Endothelial cell of umbilical vein (primary cell): ENCODE measurements around the gene FAM120B. TPM values are rescaled to one million over a fixed set of nuclear protein-coding genes. Genes with fewer than 3 reads are reported as not detected.

Experiments
- BruUV-seq: library from RNA; stranded (reverse); fragments of 400-500 nt; replicated peaks from 2 replicates; lab custom pipeline; 2021; lab: Mats Ljungman, UMichigan
- CTCF ChIA-PET: fragments of 300-600, 350-600 bp; sonication (Branson Sonifier 250); formaldehyde crosslinking; loops from one replicate; lab custom pipeline; 2021; ENCODE audit warnings: antibody characterized with exemption, inconsistent platforms; lab: Charles Lee
- POLR2A ChIA-PET: fragments of 300-600, 350-600 bp; sonication (Branson Sonifier 250); formaldehyde crosslinking; loops from one replicate; lab custom pipeline; 2021; ENCODE audit warnings: antibody characterized with exemption, inconsistent platforms; lab: Charles Lee
- DNase-seq: peaks from one replicate; pipeline ENCODE4 v3.0.0-alpha.2; 2011; ENCODE audit warnings: low read depth, low spot score
- FAIRE-seq: peaks from 2 replicates; lab custom pipeline; 2011; peaks lifted over from hg19 to GRCh38; lab: Jason Lieb, UNC
- H2AFZ ChIP-seq: 2 replicates; pipeline ENCODE4 v1.6.0; 2012; ENCODE audit warnings: low read depth, low read length, control low read depth, inconsistent platforms
- H3K27ac ChIP-seq: 2 replicates; pipeline ENCODE4 v1.5.1; 2011; ENCODE audit warnings: low read depth, mild to moderate bottlenecking, control low read depth, low read length, moderate library complexity; ENCODE audit not compliant: insufficient read depth
- H3K27me3 ChIP-seq, 2 experiments: 2 replicates each; pipeline versions ENCODE4 v1.6.0 to v1.6.1; 2011; ENCODE audit warnings: low read length in 2 of 2, mixed read lengths in 1 of 2; ENCODE audit not compliant: control insufficient read depth in 2 of 2, insufficient read depth in 2 of 2
- H3K36me3 ChIP-seq, 2 experiments: 2 replicates in 1 of 2; 3 replicates in 1 of 2; pipeline ENCODE4 v1.5.1; 2011; ENCODE audit warnings: low read length in 2 of 2, mild to moderate bottlenecking in 1 of 2, moderate library complexity in 1 of 2; ENCODE audit not compliant: control insufficient read depth in 2 of 2, insufficient read depth in 2 of 2; ENCODE audit errors: extremely low read depth in 1 of 2
- H3K4me1 ChIP-seq: 3 replicates; pipeline ENCODE4 v1.5.1; 2011; ENCODE audit warnings: mild to moderate bottlenecking, low read length; ENCODE audit not compliant: control insufficient read depth, insufficient read depth; ENCODE audit errors: extremely low read depth
- H3K4me2 ChIP-seq: 2 replicates; pipeline ENCODE4 v1.6.1; 2011; ENCODE audit warnings: low read length, control low read depth, mixed read lengths; ENCODE audit not compliant: insufficient read depth
- H3K4me3 ChIP-seq, 3 experiments: fragments of 200-600 bp in 1 of 3; sonication (generic), shearing (Covaris generic) in 1 of 3; replicated peaks in 1 of 3; 2 replicates each; pipeline ENCODE4 v1.5.1; 2011 to 2016; ENCODE audit warnings: control low read depth in 3 of 3, low read length in 3 of 3, mild to moderate bottlenecking in 2 of 3, inconsistent platforms in 1 of 3, low read depth in 1 of 3, moderate library complexity in 1 of 3; ENCODE audit not compliant: insufficient read depth in 1 of 3
- H3K79me2 ChIP-seq: 2 replicates; pipeline ENCODE4 v1.6.0; 2012; ENCODE audit warnings: low read length, inconsistent platforms; ENCODE audit not compliant: control insufficient read depth, insufficient read depth
- H3K9ac ChIP-seq: replicated peaks from 2 replicates; pipeline ENCODE3; 2011; ENCODE audit warnings: low read length, control low read depth; ENCODE audit not compliant: insufficient read depth; ENCODE audit errors: extremely low read depth
- H3K9me1 ChIP-seq: replicated peaks from 3 replicates; pipeline ENCODE4 v1.6.0; 2011; ENCODE audit warnings: mild to moderate bottlenecking, low read length; ENCODE audit not compliant: control insufficient read depth, insufficient read depth; ENCODE audit errors: extremely low read depth
- H3K9me3 ChIP-seq: replicated peaks from 2 replicates; pipeline ENCODE4 v1.5.1; 2012; ENCODE audit warnings: low read length, inconsistent platforms; ENCODE audit not compliant: control insufficient read depth, insufficient read depth
- H4K20me1 ChIP-seq: replicated peaks from 2 replicates; pipeline ENCODE3; 2011; ENCODE audit warnings: mild to moderate bottlenecking, low read length; ENCODE audit not compliant: control insufficient read depth, insufficient read depth; ENCODE audit errors: extremely low read depth
- CTCF ChIP-seq, 2 donors: IDR thresholded peaks; 1 replicate in 1 of 2; 2 replicates in 1 of 2; pipeline ENCODE4 v1.5.1; 2011; ENCODE audit warnings: low read length in 2 of 2, mild to moderate bottlenecking in 2 of 2, moderate library complexity in 2 of 2, control low read depth in 1 of 2, inconsistent platforms in 1 of 2, low read depth in 1 of 2; ENCODE audit not compliant: insufficient read depth in 1 of 2; ENCODE audit errors: extremely low read depth in 1 of 2
- EZH2 ChIP-seq: IDR thresholded peaks from 2 replicates; pipeline ENCODE4 v1.6.1; 2012; ENCODE audit warnings: borderline replicate concordance, low read depth, mild to moderate bottlenecking, moderate library complexity, low read length, inconsistent platforms; ENCODE audit not compliant: severe bottlenecking
- FOS ChIP-seq: IDR thresholded peaks from 2 replicates; pipeline ENCODE4 v1.6.1; 2011; ENCODE audit warnings: mild to moderate bottlenecking, low read length, moderate library complexity, borderline replicate concordance; ENCODE audit not compliant: insufficient read depth
- GATA2 ChIP-seq: IDR thresholded peaks from 2 replicates; pipeline ENCODE4 v1.7.0; 2011; ENCODE audit warnings: low read depth, mild to moderate bottlenecking, moderate library complexity, mixed read lengths, low read length; ENCODE audit not compliant: insufficient read length, insufficient read depth
- JUN ChIP-seq: IDR thresholded peaks from 2 replicates; pipeline ENCODE4 v1.6.1; 2011; ENCODE audit warnings: borderline replicate concordance, low read depth; ENCODE audit not compliant: insufficient read length, insufficient read depth
- MAX ChIP-seq: IDR thresholded peaks from 2 replicates; pipeline ENCODE4 v1.6.1; 2011; ENCODE audit not compliant: insufficient read depth, insufficient read length
- MYC ChIP-seq: IDR thresholded peaks from one replicate; pipeline ENCODE4 v1.6.1; 2011; ENCODE audit warnings: mild to moderate bottlenecking, low read depth, low read length
- POLR2A ChIP-seq: IDR thresholded peaks from 2 replicates; pipeline ENCODE4 v1.6.1; 2012; ENCODE audit warnings: low read depth, mild to moderate bottlenecking, control low read depth, low read length
- POLR2AphosphoS5 ChIP-seq: IDR thresholded peaks from 2 replicates; pipeline ENCODE4 v1.6.1; 2012; ENCODE audit warnings: low read depth, mild to moderate bottlenecking, control low read depth, low read length, moderate library complexity; ENCODE audit not compliant: insufficient read depth
- dilution Hi-C: fragments of 300-500 bp; cut with MboI; formaldehyde crosslinking; loops from one replicate; pipeline ENCODE4 v1.15.0; 2019; ENCODE audit warnings: low sequenced_read_pairs; ENCODE audit not compliant: extremely low pct_ligation_motif_present
- intact Hi-C: fragments of 100-400 bp; cut with micrococcal nuclease; formaldehyde crosslinking; loops from one replicate; pipeline ENCODE4 v1.10.0; 2022
- polyA plus RNA-seq, 4 experiments: library from polyadenylated mRNA; depleted of rRNA in 3 of 4; stranded (reverse) in 3 of 4; unstranded in 1 of 4; fragments of >200 nt; gene quantifications; 2 replicates each; pipeline versions ENCODE4 v1.2.1 to v1.2.3, GENCODE V29; 2011 to 2012; ENCODE audit warnings: missing spikeins in 1 of 4
- total RNA-seq: library from RNA; stranded (reverse); gene quantifications from 2 replicates; pipeline ENCODE4 v1.2.3, GENCODE V29; 2021

Gene FAM120B
- total and polyA plus RNA-seq, 2 donors (not counting 3 experiments of a cell fraction or from before 2014, with no cell fraction given): 10.8 to 28.2 TPM

- no peak for TF ChIP-seq JUN
- TF ChIP-seq MYC: no peak
- no peak for TF ChIP-seq GATA2
- TF ChIP-seq FOS: no peak
- TF ChIP-seq CTCF (IDR thresholded peaks at IDR 0.05; ENCODE audit: extremely low read depth in 1 of 2, insufficient read depth in 1 of 2, low read depth in 1 of 2, low read length in 2 of 2): no peak
- no peak for TF ChIP-seq POLR2AphosphoS5
- no peak for TF ChIP-seq EZH2
- no peak for TF ChIP-seq MAX
- no peak for TF ChIP-seq POLR2A
- CTCF ChIA-PET: interaction anchor here (0.5 kb wide), 1 partner anchor 1142 kb away, joined by 3 read pairs; no protein-coding TSS in a partner anchor
- H3K27me3 ChIP-seq: peaks cover 0 to 1% of the 10 kb centered on the region in 2 experiments
- dilution Hi-C loops (no loop called here), intact Hi-C loops (loop anchor here (5.0 kb wide), 1 partner anchor 89 kb away; no protein-coding TSS in a partner anchor)
- H3K4me3 ChIP-seq: no peak overlapping the region
- no peaks in the 10 kb centered on the region for H3K9me1 ChIP-seq
- no peaks in the 10 kb centered on the region for H3K36me3 ChIP-seq
- H3K9ac ChIP-seq: no peak overlapping the region
- POLR2A ChIA-PET: no interaction called here
- H3K27ac ChIP-seq: no peak overlapping the region
- H3K4me2 ChIP-seq: no peak overlapping the region
- DNase-seq (no peak), FAIRE-seq (no peak)
- peaks cover 5% of the 10 kb centered on the region for H3K4me1 ChIP-seq
- H2AFZ ChIP-seq: no peak overlapping the region
- H3K79me2 ChIP-seq: no peaks in the 10 kb centered on the region
- H3K9me3 ChIP-seq: no peaks in the 10 kb centered on the region
- H4K20me1 ChIP-seq: no peaks in the 10 kb centered on the region
- BruUV-seq: no TSS peak
Observed at GRCh38 chr6:170436209-170436809, 129.8 kb downstream of the FAM120B start.
